GM18508 (cell line): ENCODE data around the gene MAD1L1.
"Not testable (repeated sequence)": the region's sequence is repeated elsewhere in the genome, so short reads cannot be mapped to it uniquely, and the experiment has no call there.

Source experiments
- ATAC-seq: cut with Tn5 transposase; IDR thresholded peaks from one replicate; pipeline ENCODE4 v1.9.1; 2021; ENCODE audit warnings: moderate number of reproducible peaks; ENCODE audit not compliant: insufficient read depth, unreplicated experiment

Gene MAD1L1

GRCh38 chr7:2040893-2041270, 191.9 kb downstream of the MAD1L1 start:
- ATAC-seq: no peak

- no peak for ATAC-seq
These were observed 192.4 kb downstream of the MAD1L1 start for GRCh38 chr7:2040201-2040892.

GRCh38 chr7:2038931-2039728, 193.6 kb downstream of the MAD1L1 start:
- no peak for ATAC-seq

GRCh38 chr7:2037808-2038522, 194.8 kb downstream of the MAD1L1 start:
- no peak for ATAC-seq

- no peak for ATAC-seq
These were observed 195.4 kb downstream of the MAD1L1 start for GRCh38 chr7:2037301-2037807.

- ATAC-seq: no peak
These were observed 196.0 kb downstream of the MAD1L1 start for GRCh38 chr7:2036786-2037185.

GRCh38 chr7:2036201-2036600, 196.5 kb downstream of the MAD1L1 start:
- not testable (repeated sequence) for ATAC-seq

- ATAC-seq: no peak
These were observed 198.2 kb downstream of the MAD1L1 start for GRCh38 chr7:2034291-2035201.

GRCh38 chr7:2033586-2034135, 199.1 kb downstream of the MAD1L1 start:
- ATAC-seq: no peak

GRCh38 chr7:2032876-2033407, 199.8 kb downstream of the MAD1L1 start:
- ATAC-seq: no peak

GRCh38 chr7:2032030-2032875, 200.5 kb downstream of the MAD1L1 start:
- no peak for ATAC-seq

GRCh38 chr7:2031451-2031845, 201.3 kb downstream of the MAD1L1 start:
- ATAC-seq: no peak

GRCh38 chr7:2030475-2031450, 202.0 kb downstream of the MAD1L1 start:
- ATAC-seq: no peak

GRCh38 chr7:2029936-2030335, 202.8 kb downstream of the MAD1L1 start:
- no peak for ATAC-seq

- ATAC-seq: no peak
These were observed 203.4 kb downstream of the MAD1L1 start for GRCh38 chr7:2029211-2029905.

- ATAC-seq: no peak
These were observed 204.0 kb downstream of the MAD1L1 start for GRCh38 chr7:2028733-2029132.

GRCh38 chr7:2025188-2025587, 207.6 kb downstream of the MAD1L1 start:
- ATAC-seq: no peak
